ENCODE data around the gene DRGX. TPM values are rescaled to one million over a fixed set of nuclear protein-coding genes. Genes with fewer than 3 reads are reported as not detected.
A peak's percentile ranks its signal among the peaks of the same experiment; 100 is the strongest.

Gene DRGX
- total and polyA plus RNA-seq, 5 experiments from 2014 or later: not detected

DNA sequence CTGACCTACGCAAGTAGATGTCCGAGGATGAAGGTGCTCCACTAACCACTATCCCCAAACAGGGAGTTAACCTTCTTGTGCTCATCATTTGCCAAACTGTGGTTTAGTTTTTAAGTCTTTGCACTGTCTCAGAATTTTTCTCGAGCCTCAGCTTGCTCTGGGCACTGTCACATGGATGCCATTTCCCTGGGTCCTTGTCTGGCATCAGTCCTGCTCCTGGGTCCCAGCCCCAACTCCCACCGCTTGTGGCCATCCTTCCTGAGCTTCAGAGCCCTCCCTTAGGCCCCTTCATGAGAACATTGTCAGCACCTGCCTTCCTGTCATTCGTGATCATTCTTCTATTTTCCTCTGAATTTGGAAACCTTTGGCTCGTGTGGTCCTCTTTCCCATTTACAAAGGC is 63.1 kb downstream of the DRGX start:
- peaks cover 10 to 14% (median 12%) of the 10 kb centered on the region in 4 donors for H3K4me1 Mint-ChIP-seq
- peaks cover 0 to 5% (median 0%) of the 10 kb centered on the region in 5 donors for H3K27me3 Mint-ChIP-seq
- no peak for ATAC-seq
- peaks cover 0 to 17% (median 9%) of the 10 kb centered on the region in 3 donors for H3K36me3 Mint-ChIP-seq
- peaks cover 0 to 25% (median 14%) of the 10 kb centered on the region in 9 donors for H3K9me3 Mint-ChIP-seq
- DNase-seq: no peak
- no peak overlapping the region for H3K4me3 Mint-ChIP-seq
- H3K27ac Mint-ChIP-seq: no peak overlapping the region
- POLR2A ChIA-PET: no interaction called here

- ATAC-seq (no peak), DNase-seq (no peak)
- H3K4me3 Mint-ChIP-seq: no peak overlapping the region
- peaks cover 0 to 25% (median 14%) of the 10 kb centered on the region in 9 donors for H3K9me3 Mint-ChIP-seq
- H3K27me3 Mint-ChIP-seq: peaks cover 0 to 5% (median 0%) of the 10 kb centered on the region in 5 donors
- peaks cover 0 to 17% (median 9%) of the 10 kb centered on the region in 3 donors for H3K36me3 Mint-ChIP-seq
- H3K27ac Mint-ChIP-seq: no peak overlapping the region
- H3K4me1 Mint-ChIP-seq: peaks cover 10 to 14% (median 12%) of the 10 kb centered on the region in 4 donors
- POLR2A ChIA-PET: no interaction called here
Observed at GRCh38 chr10:49332333-49332732, 63.6 kb downstream of the DRGX start.

DNA sequence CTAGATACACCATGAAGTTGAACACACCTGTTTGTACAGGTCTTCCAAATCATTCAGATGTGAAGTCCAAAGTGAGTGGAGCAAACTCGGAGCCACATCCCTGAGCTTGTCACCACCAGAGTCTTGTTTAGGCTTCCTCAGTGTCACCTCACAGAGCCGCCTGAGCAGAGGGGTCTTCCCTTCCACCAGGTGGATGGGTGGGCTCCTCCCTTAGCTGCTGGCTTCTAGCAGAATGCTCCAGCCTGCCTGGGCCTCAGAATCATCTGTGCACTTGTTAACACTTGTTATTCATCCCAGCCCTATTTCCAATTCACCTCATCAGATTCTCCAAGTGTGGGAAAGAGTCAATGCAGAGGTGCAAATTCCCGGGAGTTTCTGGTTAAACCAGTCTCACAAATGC is 64.5 kb downstream of the DRGX start:
- ATAC-seq (no peak), DNase-seq (no peak)

GRCh38 chr10:49330127-49330665 is 65.7 kb downstream of the DRGX start:
- DNase-seq (no peak), ATAC-seq (no peak)
- Mint-ChIP-seq H3K4me1 (peaks cover 4 to 6% (median 4%) of the 10 kb centered on the region in 4 donors), H3K27me3 (peaks cover 0 to 5% (median 0%) of the 10 kb centered on the region in 5 donors), H3K9me3 (peaks cover 0 to 12% (median 6%) of the 10 kb centered on the region in 9 donors), H3K4me3 (no peak overlapping the region), H3K27ac (no peak overlapping the region), H3K36me3 (peaks cover 0 to 7% (median 4%) of the 10 kb centered on the region in 3 donors)
- POLR2A ChIA-PET: no interaction called here

More for the DNA sequence above, 64.5 kb downstream of the DRGX start:
- Mint-ChIP-seq H3K36me3 (peaks cover 0 to 17% (median 9%) of the 10 kb centered on the region in 3 donors), H3K9me3 (peaks cover 0 to 25% (median 14%) of the 10 kb centered on the region in 9 donors), H3K4me1 (peaks cover 10 to 14% (median 12%) of the 10 kb centered on the region in 4 donors), H3K27ac (no peak overlapping the region), H3K4me3 (no peak overlapping the region), H3K27me3 (peaks cover 0 to 5% (median 0%) of the 10 kb centered on the region in 5 donors)
- POLR2A ChIA-PET: no interaction called here

DNA sequence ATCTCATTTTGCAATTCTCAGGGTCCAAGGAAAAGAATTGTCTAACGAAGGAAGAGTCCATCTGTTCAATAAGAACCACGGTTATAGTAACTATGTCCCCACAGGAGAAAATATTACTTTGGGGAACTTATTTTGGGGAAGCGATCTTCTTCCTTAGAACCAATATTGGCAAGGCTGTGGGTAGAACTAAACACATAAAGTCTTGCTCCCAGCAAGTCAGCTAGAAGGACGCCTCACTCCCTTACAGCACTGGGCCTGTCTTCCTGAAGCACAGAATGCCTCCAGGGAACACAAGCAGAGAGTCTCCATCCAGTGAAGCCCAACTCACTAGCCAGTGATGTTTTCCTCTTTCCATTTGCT is 66.8 kb downstream of the DRGX start:
- H3K27ac Mint-ChIP-seq: no peak overlapping the region
- no peak overlapping the region for H3K4me3 Mint-ChIP-seq
- no peak for DNase-seq
- H3K4me1 Mint-ChIP-seq: no peaks in the 10 kb centered on the region
- H3K9me3 Mint-ChIP-seq: peaks cover 0 to 2% (median 0%) of the 10 kb centered on the region in 9 donors
- H3K36me3 Mint-ChIP-seq: peaks cover 0 to 6% (median 4%) of the 10 kb centered on the region in 3 donors
- POLR2A ChIA-PET: no interaction called here
- peaks cover 0 to 5% (median 0%) of the 10 kb centered on the region in 5 donors for H3K27me3 Mint-ChIP-seq
- ATAC-seq: no peak

DNA sequence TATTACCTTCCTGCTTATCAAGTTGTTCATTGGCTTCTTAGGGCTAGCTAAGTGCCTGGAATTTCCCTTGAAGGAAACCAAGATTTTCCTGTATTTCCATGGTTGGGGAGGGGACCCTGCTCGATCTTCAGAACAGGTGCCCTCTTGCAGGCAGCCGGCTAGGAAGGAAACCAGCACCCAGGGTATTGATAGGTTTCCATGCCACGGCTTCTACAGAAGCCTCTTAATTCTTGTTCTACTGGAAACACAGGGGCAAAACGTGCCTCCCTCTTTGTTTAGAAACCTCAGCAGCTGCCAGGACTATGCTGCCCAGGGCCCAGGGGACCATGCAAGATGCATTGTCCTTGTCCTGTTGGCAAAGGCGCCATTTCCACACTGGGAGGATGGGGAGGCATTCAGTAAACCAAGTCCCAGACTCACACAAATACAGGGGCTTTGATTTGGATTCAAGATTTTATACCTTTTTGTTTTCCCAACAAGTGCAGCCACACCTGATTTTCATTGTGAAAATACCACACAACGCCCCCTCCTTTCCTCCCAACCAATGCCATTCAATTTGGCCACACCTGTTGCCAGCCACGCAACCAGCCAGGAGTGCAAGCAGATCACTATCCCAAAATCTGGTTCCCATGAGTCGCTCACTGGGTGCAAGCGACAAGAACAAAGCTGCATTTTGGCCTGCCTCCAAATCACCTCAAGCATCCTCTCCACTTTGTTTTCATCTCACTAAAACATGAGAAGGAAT is 67.3 kb downstream of the DRGX start:
- peaks cover 0 to 1% (median 0%) of the 10 kb centered on the region in 5 donors for H3K27me3 Mint-ChIP-seq
- H3K27ac Mint-ChIP-seq: no peak overlapping the region
- no peaks in the 10 kb centered on the region for H3K9me3 Mint-ChIP-seq
- POLR2A ChIA-PET: no interaction called here
- ATAC-seq (no peak), DNase-seq (no peak)
- no peaks in the 10 kb centered on the region for H3K4me1 Mint-ChIP-seq
- H3K4me3 Mint-ChIP-seq: no peak overlapping the region
- H3K36me3 Mint-ChIP-seq: peaks cover 0 to under 1% (median 0%) of the 10 kb centered on the region in 3 donors

- no peak for ATAC-seq
- H3K4me1 Mint-ChIP-seq: no peaks in the 10 kb centered on the region
- POLR2A ChIA-PET: no interaction called here
- no peak overlapping the region for H3K27ac Mint-ChIP-seq
- H3K9me3 Mint-ChIP-seq: no peaks in the 10 kb centered on the region
- H3K4me3 Mint-ChIP-seq: no peak overlapping the region
- peaks cover 0 to 1% (median 0%) of the 10 kb centered on the region in 5 donors for H3K27me3 Mint-ChIP-seq
- no peaks in the 10 kb centered on the region for H3K36me3 Mint-ChIP-seq
- no peak for DNase-seq
Observed at GRCh38 chr10:49327036-49327813, 68.7 kb downstream of the DRGX start.

- no peak for DNase-seq
- ATAC-seq: no peak
- H3K36me3 Mint-ChIP-seq: no peaks in the 10 kb centered on the region
- no peak overlapping the region for H3K27ac Mint-ChIP-seq
- POLR2A ChIA-PET: no interaction called here
- H3K4me3 Mint-ChIP-seq: no peak overlapping the region
- H3K4me1 Mint-ChIP-seq: no peaks in the 10 kb centered on the region
- no peaks in the 10 kb centered on the region for H3K9me3 Mint-ChIP-seq
- peaks cover 0 to 1% (median 0%) of the 10 kb centered on the region in 5 donors for H3K27me3 Mint-ChIP-seq
Observed at GRCh38 chr10:49325916-49326783, 69.7 kb downstream of the DRGX start.

DNA sequence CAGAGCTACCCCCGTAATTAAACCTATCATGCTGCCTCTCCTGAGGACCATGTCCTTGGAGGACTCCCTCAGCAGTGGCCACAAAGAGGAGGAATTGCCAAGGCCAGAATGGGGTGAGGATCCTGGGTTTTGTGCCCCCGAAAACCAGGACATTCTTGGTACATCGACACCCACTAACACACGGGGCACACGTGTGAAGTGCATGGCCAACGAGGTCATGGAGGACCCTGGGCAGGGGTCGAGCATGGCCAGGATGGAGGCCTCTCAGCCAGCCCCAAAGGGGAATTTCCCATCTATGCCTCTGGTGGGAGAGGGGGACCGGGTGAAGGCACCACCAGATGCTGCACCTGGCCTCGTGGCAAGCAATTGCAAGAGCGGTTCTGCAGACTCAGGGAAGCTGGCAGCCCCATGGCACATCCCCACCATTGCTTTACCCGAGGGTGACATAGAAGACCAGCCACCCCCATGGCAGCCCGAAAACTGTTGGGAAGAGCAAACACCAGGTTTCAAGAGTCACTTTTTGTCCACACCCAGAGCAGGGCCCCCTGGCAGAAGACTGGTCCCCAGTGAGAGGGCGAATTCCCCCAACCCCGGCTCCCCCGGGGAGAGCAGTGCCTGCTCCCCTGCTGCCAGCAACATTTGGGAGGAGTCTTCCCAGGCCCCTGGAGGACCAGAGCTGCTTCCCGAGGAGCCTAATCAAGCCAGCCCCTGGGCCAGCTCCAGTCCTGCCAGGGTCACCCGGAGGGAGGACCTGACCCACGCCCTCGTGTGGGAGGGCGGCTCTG is 70.6 kb downstream of the DRGX start:
- Mint-ChIP-seq H3K36me3 (no peaks in the 10 kb centered on the region), H3K9me3 (no peaks in the 10 kb centered on the region), H3K27me3 (peaks cover 0 to 1% (median 0%) of the 10 kb centered on the region in 5 donors), H3K4me1 (no peaks in the 10 kb centered on the region), H3K27ac (no peak overlapping the region), H3K4me3 (no peak overlapping the region)
- POLR2A ChIA-PET: no interaction called here
- ATAC-seq (no peak), DNase-seq (peak in 1 of 10 donors; percentile 1)

GRCh38 chr10:49324711-49325110 is 71.2 kb downstream of the DRGX start:
- H3K27me3 Mint-ChIP-seq: peaks cover 0 to 1% (median 0%) of the 10 kb centered on the region in 5 donors

GRCh38 chr10:49323896-49324270 is 72.0 kb downstream of the DRGX start:
- Mint-ChIP-seq H3K27ac (no peak overlapping the region), H3K36me3 (no peaks in the 10 kb centered on the region), H3K4me1 (no peaks in the 10 kb centered on the region), H3K27me3 (peaks cover 0 to 1% (median 0%) of the 10 kb centered on the region in 5 donors), H3K4me3 (no peak overlapping the region), H3K9me3 (no peaks in the 10 kb centered on the region)
- DNase-seq (no peak), ATAC-seq (no peak)
- POLR2A ChIA-PET: no interaction called here

More at GRCh38 chr10:49324711-49325110, 71.2 kb downstream of the DRGX start:
- ATAC-seq: no peak
- Mint-ChIP-seq H3K36me3 (no peaks in the 10 kb centered on the region), H3K4me1 (no peaks in the 10 kb centered on the region), H3K9me3 (no peaks in the 10 kb centered on the region), H3K27ac (no peak overlapping the region), H3K4me3 (no peak overlapping the region)
- POLR2A ChIA-PET: no interaction called here
- no peak for DNase-seq

Data from naive thymus-derived CD8-positive, alpha-beta T cell (primary cell).